Measurements from ENCODE around the gene NOTCH4. TPM values are rescaled to one million over a fixed set of nuclear protein-coding genes. Genes with fewer than 3 reads are reported as not detected.

The NOTCH4 gene
- total and polyA plus RNA-seq, 9 of the 15 experiments (the other 6 are each of a cell fraction or from before 2014, with no cell fraction given) = 0.24 to 4.3 (median 1.7) TPM

DNA sequence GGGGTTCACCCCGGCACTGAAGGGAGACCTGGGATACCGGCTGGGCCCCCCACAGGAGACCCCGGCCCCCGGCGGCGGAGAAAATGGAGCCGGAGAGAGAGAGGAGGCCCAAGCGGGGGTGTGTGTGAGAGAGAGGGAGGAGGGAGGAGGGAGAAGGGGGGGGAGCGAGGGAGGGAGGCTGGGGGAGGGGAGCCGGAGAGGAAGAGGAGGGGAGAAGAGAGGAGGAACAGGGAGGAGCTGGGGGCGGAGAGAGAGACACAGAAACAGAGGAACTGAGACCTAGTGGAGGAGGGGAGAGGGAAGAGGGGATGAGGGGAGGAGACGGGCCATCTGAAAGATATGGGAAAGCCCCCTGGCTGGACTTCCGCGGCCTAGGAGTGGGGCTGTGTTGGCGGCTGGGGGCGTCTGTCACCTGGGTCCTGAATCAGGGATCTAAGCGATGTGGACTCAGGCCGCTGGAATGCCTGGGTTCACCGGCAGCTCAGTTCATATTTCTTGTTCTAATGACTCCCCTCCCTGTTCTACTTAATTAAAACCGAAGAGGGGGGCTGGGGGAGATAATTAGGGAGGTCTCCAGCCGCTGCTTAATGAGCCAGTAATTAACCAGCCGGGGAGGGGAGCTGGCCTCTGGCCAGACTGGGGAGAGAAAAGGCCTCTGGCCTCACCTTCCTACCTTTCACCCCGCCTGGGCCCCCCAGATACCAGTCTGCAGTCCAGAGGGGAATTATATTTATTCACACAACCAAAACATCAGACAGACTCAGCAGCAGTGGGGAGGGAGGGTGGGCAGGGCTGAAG lies 33.6 kb downstream of the NOTCH4 start, which contains the start of gene PBX2 (continued):
- TF ChIP-seq, protein P1, sequence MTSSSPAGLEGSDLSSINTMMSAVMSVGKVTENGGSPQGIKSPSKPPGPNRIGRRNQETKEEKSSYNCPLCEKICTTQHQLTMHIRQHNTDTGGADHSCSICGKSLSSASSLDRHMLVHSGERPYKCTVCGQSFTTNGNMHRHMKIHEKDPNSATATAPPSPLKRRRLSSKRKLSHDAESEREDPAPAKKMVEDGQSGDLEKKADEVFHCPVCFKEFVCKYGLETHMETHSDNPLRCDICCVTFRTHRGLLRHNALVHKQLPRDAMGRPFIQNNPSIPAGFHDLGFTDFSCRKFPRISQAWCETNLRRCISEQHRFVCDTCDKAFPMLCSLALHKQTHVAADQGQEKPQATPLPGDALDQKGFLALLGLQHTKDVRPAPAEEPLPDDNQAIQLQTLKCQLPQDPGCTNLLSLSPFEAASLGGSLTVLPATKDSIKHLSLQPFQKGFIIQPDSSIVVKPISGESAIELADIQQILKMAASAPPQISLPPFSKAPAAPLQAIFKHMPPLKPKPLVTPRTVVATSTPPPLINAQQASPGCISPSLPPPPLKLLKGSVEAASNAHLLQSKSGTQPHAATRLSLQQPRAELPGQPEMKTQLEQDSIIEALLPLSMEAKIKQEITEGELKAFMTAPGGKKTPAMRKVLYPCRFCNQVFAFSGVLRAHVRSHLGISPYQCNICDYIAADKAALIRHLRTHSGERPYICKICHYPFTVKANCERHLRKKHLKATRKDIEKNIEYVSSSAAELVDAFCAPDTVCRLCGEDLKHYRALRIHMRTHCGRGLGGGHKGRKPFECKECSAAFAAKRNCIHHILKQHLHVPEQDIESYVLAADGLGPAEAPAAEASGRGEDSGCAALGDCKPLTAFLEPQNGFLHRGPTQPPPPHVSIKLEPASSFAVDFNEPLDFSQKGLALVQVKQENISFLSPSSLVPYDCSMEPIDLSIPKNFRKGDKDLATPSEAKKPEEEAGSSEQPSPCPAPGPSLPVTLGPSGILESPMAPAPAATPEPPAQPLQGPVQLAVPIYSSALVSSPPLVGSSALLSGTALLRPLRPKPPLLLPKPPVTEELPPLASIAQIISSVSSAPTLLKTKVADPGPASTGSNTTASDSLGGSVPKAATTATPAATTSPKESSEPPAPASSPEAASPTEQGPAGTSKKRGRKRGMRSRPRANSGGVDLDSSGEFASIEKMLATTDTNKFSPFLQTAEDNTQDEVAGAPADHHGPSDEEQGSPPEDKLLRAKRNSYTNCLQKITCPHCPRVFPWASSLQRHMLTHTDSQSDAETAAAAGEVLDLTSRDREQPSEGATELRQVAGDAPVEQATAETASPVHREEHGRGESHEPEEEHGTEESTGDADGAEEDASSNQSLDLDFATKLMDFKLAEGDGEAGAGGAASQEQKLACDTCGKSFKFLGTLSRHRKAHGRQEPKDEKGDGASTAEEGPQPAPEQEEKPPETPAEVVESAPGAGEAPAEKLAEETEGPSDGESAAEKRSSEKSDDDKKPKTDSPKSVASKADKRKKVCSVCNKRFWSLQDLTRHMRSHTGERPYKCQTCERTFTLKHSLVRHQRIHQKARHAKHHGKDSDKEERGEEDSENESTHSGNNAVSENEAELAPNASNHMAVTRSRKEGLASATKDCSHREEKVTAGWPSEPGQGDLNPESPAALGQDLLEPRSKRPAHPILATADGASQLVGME (CRISPR knock-in tag; IDR thresholded peaks at IDR 0.05) = no peak
- no peak for TF ChIP-seq BMI1 (IDR thresholded peaks at IDR 0.05; ENCODE audit: low read length)
- no peak for TF ChIP-seq SMAD3 (CRISPR knock-in tag; conservative IDR thresholded peaks at IDR 0.05)
- no peak for TF ChIP-seq CHAMP1 (IDR thresholded peaks at IDR 0.05)
- TF ChIP-seq CCAR2 (IDR thresholded peaks at IDR 0.05; ENCODE audit: low read depth, low read length) = no peak
- TF ChIP-seq, protein P2, sequence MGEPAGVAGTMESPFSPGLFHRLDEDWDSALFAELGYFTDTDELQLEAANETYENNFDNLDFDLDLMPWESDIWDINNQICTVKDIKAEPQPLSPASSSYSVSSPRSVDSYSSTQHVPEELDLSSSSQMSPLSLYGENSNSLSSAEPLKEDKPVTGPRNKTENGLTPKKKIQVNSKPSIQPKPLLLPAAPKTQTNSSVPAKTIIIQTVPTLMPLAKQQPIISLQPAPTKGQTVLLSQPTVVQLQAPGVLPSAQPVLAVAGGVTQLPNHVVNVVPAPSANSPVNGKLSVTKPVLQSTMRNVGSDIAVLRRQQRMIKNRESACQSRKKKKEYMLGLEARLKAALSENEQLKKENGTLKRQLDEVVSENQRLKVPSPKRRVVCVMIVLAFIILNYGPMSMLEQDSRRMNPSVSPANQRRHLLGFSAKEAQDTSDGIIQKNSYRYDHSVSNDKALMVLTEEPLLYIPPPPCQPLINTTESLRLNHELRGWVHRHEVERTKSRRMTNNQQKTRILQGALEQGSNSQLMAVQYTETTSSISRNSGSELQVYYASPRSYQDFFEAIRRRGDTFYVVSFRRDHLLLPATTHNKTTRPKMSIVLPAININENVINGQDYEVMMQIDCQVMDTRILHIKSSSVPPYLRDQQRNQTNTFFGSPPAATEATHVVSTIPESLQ (CRISPR knock-in tag; IDR thresholded peaks at IDR 0.05) = no peak
- TF ChIP-seq, protein P3, sequence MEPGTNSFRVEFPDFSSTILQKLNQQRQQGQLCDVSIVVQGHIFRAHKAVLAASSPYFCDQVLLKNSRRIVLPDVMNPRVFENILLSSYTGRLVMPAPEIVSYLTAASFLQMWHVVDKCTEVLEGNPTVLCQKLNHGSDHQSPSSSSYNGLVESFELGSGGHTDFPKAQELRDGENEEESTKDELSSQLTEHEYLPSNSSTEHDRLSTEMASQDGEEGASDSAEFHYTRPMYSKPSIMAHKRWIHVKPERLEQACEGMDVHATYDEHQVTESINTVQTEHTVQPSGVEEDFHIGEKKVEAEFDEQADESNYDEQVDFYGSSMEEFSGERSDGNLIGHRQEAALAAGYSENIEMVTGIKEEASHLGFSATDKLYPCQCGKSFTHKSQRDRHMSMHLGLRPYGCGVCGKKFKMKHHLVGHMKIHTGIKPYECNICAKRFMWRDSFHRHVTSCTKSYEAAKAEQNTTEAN (CRISPR knock-in tag; IDR thresholded peaks at IDR 0.05) = no peak
- TF ChIP-seq ZBTB1 (CRISPR knock-in tag; IDR thresholded peaks at IDR 0.05; ENCODE audit: borderline replicate concordance, low read depth) = no peak
- no peak for TF ChIP-seq NR4A1 (CRISPR knock-in tag; IDR thresholded peaks at IDR 0.05)
- no peak for TF ChIP-seq NR4A1 (tag; IDR thresholded peaks at IDR 0.05)
- no peak for TF ChIP-seq ZNF79 (CRISPR knock-in tag; IDR thresholded peaks at IDR 0.05; ENCODE audit: low read depth)
- no peak for TF ChIP-seq STAG1 (CRISPR knock-in tag; IDR thresholded peaks at IDR 0.05; ENCODE audit: borderline replicate concordance)
- TF ChIP-seq, protein P4, sequence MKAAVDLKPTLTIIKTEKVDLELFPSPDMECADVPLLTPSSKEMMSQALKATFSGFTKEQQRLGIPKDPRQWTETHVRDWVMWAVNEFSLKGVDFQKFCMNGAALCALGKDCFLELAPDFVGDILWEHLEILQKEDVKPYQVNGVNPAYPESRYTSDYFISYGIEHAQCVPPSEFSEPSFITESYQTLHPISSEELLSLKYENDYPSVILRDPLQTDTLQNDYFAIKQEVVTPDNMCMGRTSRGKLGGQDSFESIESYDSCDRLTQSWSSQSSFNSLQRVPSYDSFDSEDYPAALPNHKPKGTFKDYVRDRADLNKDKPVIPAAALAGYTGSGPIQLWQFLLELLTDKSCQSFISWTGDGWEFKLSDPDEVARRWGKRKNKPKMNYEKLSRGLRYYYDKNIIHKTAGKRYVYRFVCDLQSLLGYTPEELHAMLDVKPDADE (conservative IDR thresholded peaks at IDR 0.05; ENCODE audit: control insufficient read depth, low read depth, low read length) = peak; percentile 35; the same call in 1 of the 2 replicates
- TF ChIP-seq SLC30A9 (CRISPR knock-in tag; IDR thresholded peaks at IDR 0.05) = no peak

Measured in K562 (cell line).